ENCODE data around the gene ASTN2. TPM values are rescaled to one million over a fixed set of nuclear protein-coding genes. Genes with fewer than 3 reads are reported as not detected.

ASTN2 gene
- total and polyA plus RNA-seq, 2 experiments from 2014 or later: 7.0 to 24.6 TPM

GRCh38 chr9:116795821-116796220, 619.0 kb downstream of the ASTN2 start:
- H3K27ac ChIP-seq (ENCODE audit: low read depth): 0 out of 2 replicates have a peak overlapping the region, but pooled peaks have one; percentile 12

GRCh38 chr9:116792271-116792670, 622.6 kb downstream of the ASTN2 start:
- H3K27me3 ChIP-seq (ENCODE audit: insufficient read depth): no peaks in the 10 kb centered on the region
- no peaks in the 10 kb centered on the region for H3K36me3 ChIP-seq (ENCODE audit: insufficient read depth)
- Mint-ChIP-seq H3K27me3 (ENCODE audit: insufficient read depth, low read depth, poor library complexity) (no peaks in the 10 kb centered on the region), H3K27ac (no peak overlapping the region), H3K36me3 (ENCODE audit: low read depth) (no peaks in the 10 kb centered on the region), H3K4me1 (peaks cover 20% of the 10 kb centered on the region), H3K9me3 (no peaks in the 10 kb centered on the region), H3K4me3 (no peak overlapping the region)
- no peak for DNase-seq (ENCODE audit: low spot score)
- peaks cover 3% of the 10 kb centered on the region; the same call in 1 of the 2 replicates for H4K20me1 ChIP-seq (replicated peaks; ENCODE audit: insufficient read depth)
- H3K27ac ChIP-seq (ENCODE audit: low read depth): no peak overlapping the region
- no peak for ATAC-seq
- no peak overlapping the region for H3K4me2 ChIP-seq
- H3K79me2 ChIP-seq (replicated peaks; ENCODE audit: insufficient read depth): no peaks in the 10 kb centered on the region
- H2AFZ ChIP-seq: no peak overlapping the region
- H3K9me2 ChIP-seq (ENCODE audit: insufficient read depth): 0 out of 2 replicates have a peak, but pooled peaks cover under 1% of the 10 kb centered on the region
- H3K4me1 ChIP-seq (ENCODE audit: insufficient read depth): 0 out of 2 replicates have a peak, but pooled peaks cover 8% of the 10 kb centered on the region
- H3K4me3 ChIP-seq: no peak overlapping the region
- no peaks in the 10 kb centered on the region for H3F3A ChIP-seq (replicated peaks; ENCODE audit: low read depth)
- TF ChIP-seq ZNF462 (CRISPR knock-in tag; IDR thresholded peaks at IDR 0.05) (no peak), CTCF (conservative IDR thresholded peaks at IDR 0.05; ENCODE audit: low read depth in 2 of 2) (no peak), EZH2phosphoT487 (IDR thresholded peaks at IDR 0.05; ENCODE audit: unreplicated experiment) (no peak), JUNB (IDR thresholded peaks at IDR 0.05; ENCODE audit: unreplicated experiment) (no peak)

More at GRCh38 chr9:116795821-116796220, 619.0 kb downstream of the ASTN2 start:
- no peak overlapping the region for H3K4me2 ChIP-seq
- no peaks in the 10 kb centered on the region for H3K79me2 ChIP-seq (replicated peaks; ENCODE audit: insufficient read depth)
- no peaks in the 10 kb centered on the region for H3F3A ChIP-seq (replicated peaks; ENCODE audit: low read depth)
- ATAC-seq (no peak; the same call in 2 of the 3 replicates), DNase-seq (ENCODE audit: low spot score) (no peak)
- TF ChIP-seq ZNF331 (CRISPR knock-in tag; IDR thresholded peaks at IDR 0.05; ENCODE audit: low read depth): no peak
- no peak for TF ChIP-seq EZH2phosphoT487 (IDR thresholded peaks at IDR 0.05; ENCODE audit: unreplicated experiment)
- TF ChIP-seq CTCF (conservative IDR thresholded peaks at IDR 0.05; ENCODE audit: low read depth in 2 of 2): no peak
- no peak for TF ChIP-seq POLR2AphosphoS5 (IDR thresholded peaks at IDR 0.05; ENCODE audit: low read depth)
- H3K9me3 Mint-ChIP-seq: no peaks in the 10 kb centered on the region
- peaks cover 3% of the 10 kb centered on the region; the same call in 1 of the 2 replicates for H4K20me1 ChIP-seq (replicated peaks; ENCODE audit: insufficient read depth)
- no peaks in the 10 kb centered on the region for H3K36me3 ChIP-seq (ENCODE audit: insufficient read depth)
- peaks cover 2% of the 10 kb centered on the region for H3K27me3 Mint-ChIP-seq (ENCODE audit: insufficient read depth, low read depth, poor library complexity)
- H3K4me3 Mint-ChIP-seq: no peak overlapping the region
- no peak overlapping the region for H3K4me3 ChIP-seq
- H3K4me1 ChIP-seq (ENCODE audit: insufficient read depth): peaks cover 23% of the 10 kb centered on the region
- no peak overlapping the region for H3K27ac Mint-ChIP-seq
- no peaks in the 10 kb centered on the region for H3K9me2 ChIP-seq (ENCODE audit: insufficient read depth)
- H3K36me3 Mint-ChIP-seq (ENCODE audit: low read depth): no peaks in the 10 kb centered on the region
- H2AFZ ChIP-seq: no peak overlapping the region
- H3K27me3 ChIP-seq (ENCODE audit: insufficient read depth): no peaks in the 10 kb centered on the region
- H3K4me1 Mint-ChIP-seq: peaks cover 21% of the 10 kb centered on the region

Measured in GM23338 (cell line).